HCT116 (cell line): ENCODE data around the gene DNAJA4. TPM values are rescaled to one million over a fixed set of nuclear protein-coding genes. Genes with fewer than 3 reads are reported as not detected.
"Not testable (repeated sequence)": the region's sequence is repeated elsewhere in the genome, so short reads cannot be mapped to it uniquely, and the experiment has no call there.

ENCODE experiments used
- ATAC-seq: fragments of 200-7000 bp; cut with Tn5 transposase; 2 replicates; pipeline ENCODE4 v1.9.1; 2020; ENCODE audit warnings: mild to moderate bottlenecking, moderate library complexity
- BruUV-seq: library from RNA; stranded (reverse); fragments of 400-500 nt; replicated peaks from 2 replicates; lab custom pipeline; 2021; lab: Mats Ljungman, UMichigan
- CTCF ChIA-PET: fragments of 300-600 bp; sonication (Branson Sonifier 250); formaldehyde crosslinking; loops from one replicate; lab custom pipeline; 2021; ENCODE audit warnings: antibody characterized with exemption; lab: Charles Lee
- POLR2A ChIA-PET: fragments of 300-600, 350-600 bp; sonication (Branson Sonifier 250); formaldehyde crosslinking; loops from one replicate; lab custom pipeline; 2021; ENCODE audit warnings: antibody characterized with exemption; lab: Charles Lee
- RAD21 ChIA-PET, 2 experiments: fragments of 300-600 bp; sonication (Branson Sonifier 250); formaldehyde crosslinking; loops; one replicate each; lab custom pipeline; 2023; ENCODE audit warnings: low total read pairs in 2 of 2; ENCODE audit not compliant: uncharacterized antibody in 2 of 2, unreplicated experiment in 2 of 2, low non-redundant PET in 1 of 2; lab: Charles Lee
- DNase-seq: peaks from one replicate; pipeline ENCODE4 v3.0.0-alpha.2; 2010; ENCODE audit warnings: low read depth, low spot score
- H2AFZ ChIP-seq: fragments of 200-600 bp; shearing (Covaris generic), sonication (generic); 2 replicates; pipeline ENCODE4 v1.6.1; 2017; ENCODE audit warnings: low read depth, mixed run types, mixed read lengths, antibody characterized with exemption, low read length; ENCODE audit not compliant: poor library complexity, severe bottlenecking
- H3K27ac ChIP-seq: 2 replicates; pipeline ENCODE4 v1.5.1; 2012; ENCODE audit warnings: low read depth, low read length
- H3K27me3 ChIP-seq: fragments of 200-600 bp; sonication (generic); 2 replicates; pipeline ENCODE4 v1.6.1; 2016; ENCODE audit warnings: mixed run types, low read length, mixed read lengths; ENCODE audit not compliant: insufficient read depth
- H3K36me3 ChIP-seq, 2 experiments: fragments of 200-500 bp in 1 of 2; fragments of 200-600 bp in 1 of 2; sonication (Bioruptor generic) in 1 of 2; sonication (generic) in 1 of 2; 2 replicates each; pipeline versions ENCODE4 v1.5.1 to v1.6.1; 2014 to 2016; ENCODE audit warnings: low read length in 2 of 2, inconsistent platforms in 1 of 2, mixed read lengths in 1 of 2, mixed run types in 1 of 2; ENCODE audit not compliant: insufficient read depth in 2 of 2, control insufficient read depth in 1 of 2
- H3K4me1 ChIP-seq, 2 experiments: fragments of 200-600 bp in 1 of 2; sonication (generic) in 1 of 2; 2 replicates each; pipeline versions ENCODE4 v1.5.1 to v1.6.1; 2012 to 2017; ENCODE audit warnings: low read length in 2 of 2, inconsistent platforms in 1 of 2, mild to moderate bottlenecking in 1 of 2, mixed read lengths in 1 of 2, mixed run types in 1 of 2, moderate library complexity in 1 of 2; ENCODE audit not compliant: insufficient read depth in 2 of 2, control insufficient read depth in 1 of 2
- H3K4me2 ChIP-seq: fragments of 200-600 bp; sonication (generic); 2 replicates; pipeline ENCODE4 v1.6.1; 2017; ENCODE audit warnings: mixed run types, low read length, mixed read lengths
- H3K4me3 ChIP-seq, 2 experiments: fragments of 200-600 bp in 1 of 2; sonication (generic) in 1 of 2; replicated peaks in 1 of 2; 2 replicates each; pipeline ENCODE4 v1.5.1; 2011 to 2016; ENCODE audit warnings: low read length in 2 of 2, control low read depth in 1 of 2, low read depth in 1 of 2, mild to moderate bottlenecking in 1 of 2, mixed read lengths in 1 of 2, mixed run types in 1 of 2
- H3K79me2 ChIP-seq: fragments of 200-600 bp; sonication (generic); 2 replicates; pipeline ENCODE4 v1.6.1; 2017; ENCODE audit warnings: mild to moderate bottlenecking, mixed run types, low read length, moderate library complexity, mixed read lengths; ENCODE audit not compliant: insufficient read depth
- H3K9ac ChIP-seq: fragments of 200-600 bp; sonication (generic); 2 replicates; pipeline ENCODE4 v1.6.1; 2016; ENCODE audit warnings: low read length, mixed read lengths
- H3K9me2 ChIP-seq: fragments of 200-600 bp; sonication (generic), shearing (Covaris generic); 2 replicates; pipeline ENCODE4 v1.6.1; 2017; ENCODE audit warnings: mixed run types, mild to moderate bottlenecking, moderate library complexity; ENCODE audit not compliant: insufficient read depth
- H3K9me3 ChIP-seq, 2 experiments: fragments of 200-500 bp in 1 of 2; fragments of 200-600 bp in 1 of 2; sonication (Bioruptor generic) in 1 of 2; sonication (generic) in 1 of 2; 2 replicates each; pipeline ENCODE4 v1.6.1; 2014 to 2017; ENCODE audit warnings: low read length in 2 of 2, mixed read lengths in 2 of 2, inconsistent platforms in 1 of 2, low read depth in 1 of 2, mild to moderate bottlenecking in 1 of 2, mixed run types in 1 of 2, moderate library complexity in 1 of 2; ENCODE audit not compliant: control insufficient read depth in 1 of 2, insufficient read depth in 1 of 2
- H4K20me1 ChIP-seq: fragments of 200-600 bp; sonication (generic), shearing (Covaris generic); 2 replicates; pipeline ENCODE4 v1.6.1; 2017; ENCODE audit warnings: mixed run types, mild to moderate bottlenecking, moderate library complexity; ENCODE audit not compliant: insufficient read depth
- ATF3 ChIP-seq: IDR thresholded peaks from 2 replicates; pipeline ENCODE4 v1.6.1; 2012
- CEBPB ChIP-seq: IDR thresholded peaks from 2 replicates; pipeline ENCODE4 v1.6.1; 2012; ENCODE audit warnings: low read depth
- EGR1 ChIP-seq: IDR thresholded peaks from 2 replicates; pipeline ENCODE4 v1.6.1; 2012; ENCODE audit warnings: low read depth
- ELF1 ChIP-seq: IDR thresholded peaks from 2 replicates; pipeline ENCODE4 v1.6.1; 2012; ENCODE audit warnings: low read depth, borderline replicate concordance
- FOSL1 ChIP-seq: IDR thresholded peaks from 2 replicates; pipeline ENCODE4 v1.6.1; 2012; ENCODE audit warnings: low read depth
- POLR2AphosphoS5 ChIP-seq: IDR thresholded peaks from 2 replicates; pipeline ENCODE4 v1.6.1; 2011; ENCODE audit warnings: mild to moderate bottlenecking, low read depth, low read length, moderate library complexity
- RAD21 ChIP-seq: IDR thresholded peaks from 2 replicates; pipeline ENCODE4 v1.6.1; 2012; ENCODE audit warnings: low read depth, mild to moderate bottlenecking
- REST ChIP-seq: IDR thresholded peaks from 2 replicates; pipeline ENCODE4 v1.6.1; 2012; ENCODE audit warnings: low read depth
- SRF ChIP-seq: IDR thresholded peaks from 2 replicates; pipeline ENCODE4 v1.6.1; 2012; ENCODE audit warnings: low read depth
- intact Hi-C: fragments of 100-400 bp; cut with micrococcal nuclease; formaldehyde crosslinking; loops from 2 replicates; pipeline ENCODE4 v1.10.0; 2022
- total RNA-seq: library from RNA; stranded (reverse); gene quantifications from one replicate; pipeline ENCODE4 v1.2.1, GENCODE V29; 2021; ENCODE audit not compliant: unreplicated experiment
- TF ChIP-seq, protein P1 (sequence below): IDR thresholded peaks from 2 replicates; pipeline ENCODE4 v1.6.1; 2012

Gene DNAJA4
- total RNA-seq, 1 experiment from 2014 or later, result 66.6 TPM

DNA sequence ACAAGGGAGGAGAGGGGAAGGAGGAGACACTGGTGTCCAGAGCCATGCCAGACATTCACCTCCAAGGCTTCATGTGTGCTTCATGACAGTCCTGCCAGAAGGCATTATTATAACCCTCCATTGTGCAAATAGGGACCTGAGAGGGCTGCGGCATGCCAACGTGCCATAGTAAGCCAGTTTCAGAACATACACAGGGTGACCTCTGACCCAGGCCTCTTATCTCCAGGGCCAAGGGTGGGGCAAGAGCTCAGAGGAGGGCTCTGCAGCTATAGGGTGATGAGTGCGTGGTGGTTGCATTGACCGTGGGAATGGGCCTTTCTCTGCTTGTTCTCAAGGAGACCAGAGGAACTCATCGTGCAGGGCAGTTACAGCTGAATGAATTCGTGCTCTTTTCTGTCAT is 20.3 kb upstream of the DNAJA4 start (continued):
- TF ChIP-seq REST (no peak), POLR2AphosphoS5 (no peak), FOSL1 (no peak), SRF (no peak)

DNA sequence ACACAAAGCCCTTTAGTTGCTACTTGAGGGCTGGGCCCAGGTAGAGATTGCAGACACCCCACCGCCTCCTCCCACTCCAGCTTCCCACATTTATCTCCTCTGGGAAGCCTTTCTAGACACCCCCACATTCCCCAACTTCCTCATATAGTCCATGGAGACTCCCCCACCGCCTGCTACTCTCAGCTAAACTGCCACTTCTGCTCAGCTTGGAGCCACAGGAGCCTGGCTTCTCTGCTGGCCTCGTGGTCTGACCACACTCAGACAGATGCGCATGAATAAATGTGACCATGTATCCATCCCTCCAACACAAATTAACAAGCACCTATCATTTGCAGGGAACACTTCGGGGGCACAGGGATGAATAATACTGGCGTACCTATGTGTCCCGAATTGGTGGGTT is 19.5 kb upstream of the DNAJA4 start:
- no peak overlapping the region for H3K4me3 ChIP-seq
- CTCF ChIA-PET, result no interaction called here
- no peak overlapping the region for H2AFZ ChIP-seq
- ATAC-seq (no peak), DNase-seq (no peak)
- H4K20me1 ChIP-seq, result no peaks in the 10 kb centered on the region
- no peaks in the 10 kb centered on the region for H3K9me3 ChIP-seq
- no peak overlapping the region for H3K4me2 ChIP-seq
- H3K4me1 ChIP-seq, result peaks cover 2 to 4% of the 10 kb centered on the region in 2 experiments; a peak in 2 of 4 replicates
- H3K36me3 ChIP-seq, result no peaks in the 10 kb centered on the region
- RAD21 ChIA-PET, result no interaction called here
- H3K27ac ChIP-seq, result no peak overlapping the region
- no TSS peak for BruUV-seq
- H3K9ac ChIP-seq, result no peak overlapping the region
- no peaks in the 10 kb centered on the region for H3K27me3 ChIP-seq
- no peaks in the 10 kb centered on the region for H3K79me2 ChIP-seq
- no peak for TF ChIP-seq ATF3
- no peak for TF ChIP-seq EGR1
- no peak for TF ChIP-seq ELF1
- no peak for TF ChIP-seq CEBPB
- no peak for TF ChIP-seq RAD21
- TF ChIP-seq, protein P1, sequence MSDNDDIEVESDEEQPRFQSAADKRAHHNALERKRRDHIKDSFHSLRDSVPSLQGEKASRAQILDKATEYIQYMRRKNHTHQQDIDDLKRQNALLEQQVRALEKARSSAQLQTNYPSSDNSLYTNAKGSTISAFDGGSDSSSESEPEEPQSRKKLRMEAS, result no peak
- POLR2A ChIA-PET, result no interaction called here
- intact Hi-C loops, result no loop called here
- H3K9me2 ChIP-seq, result no peaks in the 10 kb centered on the region

DNA sequence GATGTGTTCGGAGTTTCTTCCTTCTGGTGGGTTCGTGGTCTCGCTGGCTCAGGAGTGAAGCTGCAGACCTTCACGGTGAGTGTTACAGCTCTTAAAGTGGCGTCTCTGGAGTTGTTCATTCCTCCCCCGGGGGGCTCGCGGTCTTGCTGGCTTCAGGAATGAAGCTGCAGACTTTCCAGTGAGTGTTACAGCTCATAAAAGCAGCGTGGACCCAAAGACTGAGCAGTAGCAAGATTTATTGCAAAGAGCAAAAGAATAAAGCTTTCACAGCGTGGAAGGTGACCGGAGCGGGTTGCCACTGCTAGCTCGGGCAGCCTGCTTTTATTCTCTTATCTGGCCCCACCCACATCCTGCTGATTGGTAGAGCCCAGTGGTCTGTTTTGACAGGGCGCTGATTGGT is 19.0 kb upstream of the DNAJA4 start:
- BruUV-seq, H3K9ac ChIP-seq, H3K36me3 ChIP-seq, DNase-seq, H3K9me2 ChIP-seq, RAD21 ChIA-PET, H3K4me1 ChIP-seq, H3K27me3 ChIP-seq, H3K4me2 ChIP-seq, H3K9me3 ChIP-seq, H3K79me2 ChIP-seq, ATAC-seq, H2AFZ ChIP-seq, POLR2A ChIA-PET, CTCF ChIA-PET, H4K20me1 ChIP-seq, H3K4me3 ChIP-seq, H3K27ac ChIP-seq, intact Hi-C loops: not testable (repeated sequence)

DNA sequence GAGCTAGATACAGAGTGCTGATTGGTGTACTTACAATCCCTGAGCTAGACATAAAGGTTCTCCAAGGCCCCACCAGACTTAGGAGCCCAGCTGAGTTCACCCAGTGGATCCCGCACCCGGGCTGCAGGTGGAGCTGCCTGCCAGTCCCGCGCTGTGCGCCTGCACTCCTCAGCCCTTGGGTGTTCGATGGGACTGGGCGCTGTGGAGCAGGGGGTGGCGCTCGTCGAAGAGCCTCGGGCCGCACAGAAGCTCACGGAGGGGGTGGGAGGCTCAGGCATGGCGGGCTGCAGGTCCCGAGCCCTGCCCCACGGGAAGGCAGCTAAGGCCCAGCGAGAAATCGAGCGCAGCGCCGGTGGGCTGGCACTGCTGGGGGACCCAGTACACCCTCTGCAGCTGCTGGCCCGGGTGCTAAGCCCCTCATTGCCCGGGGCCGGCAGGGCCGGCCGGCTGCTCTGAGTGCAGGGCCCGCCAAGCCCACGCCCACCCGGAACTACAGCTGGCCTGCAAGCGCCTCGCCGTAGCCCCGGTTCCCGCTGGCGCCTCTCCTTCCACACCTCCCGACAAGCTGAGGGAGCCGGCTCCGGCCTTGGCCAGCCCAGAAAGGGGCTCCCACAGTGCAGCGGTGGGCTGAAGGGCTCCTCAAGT is 18.3 kb upstream of the DNAJA4 start:
- RAD21 ChIA-PET, DNase-seq, H3K27me3 ChIP-seq, H3K4me3 ChIP-seq, H2AFZ ChIP-seq, H3K36me3 ChIP-seq, H3K9me2 ChIP-seq, H4K20me1 ChIP-seq, H3K4me1 ChIP-seq, POLR2A ChIA-PET, BruUV-seq, H3K9me3 ChIP-seq, H3K9ac ChIP-seq, H3K79me2 ChIP-seq, CTCF ChIA-PET, intact Hi-C loops, H3K4me2 ChIP-seq, ATAC-seq, H3K27ac ChIP-seq: not testable (repeated sequence)
